ENCODE measurements around the gene MTMR4. TPM values are rescaled to one million over a fixed set of nuclear protein-coding genes. Genes with fewer than 3 reads are reported as not detected.

The MTMR4 gene
- total and polyA plus RNA-seq, 2 experiments from 2014 or later: 11.1 to 42.2 TPM

DNA sequence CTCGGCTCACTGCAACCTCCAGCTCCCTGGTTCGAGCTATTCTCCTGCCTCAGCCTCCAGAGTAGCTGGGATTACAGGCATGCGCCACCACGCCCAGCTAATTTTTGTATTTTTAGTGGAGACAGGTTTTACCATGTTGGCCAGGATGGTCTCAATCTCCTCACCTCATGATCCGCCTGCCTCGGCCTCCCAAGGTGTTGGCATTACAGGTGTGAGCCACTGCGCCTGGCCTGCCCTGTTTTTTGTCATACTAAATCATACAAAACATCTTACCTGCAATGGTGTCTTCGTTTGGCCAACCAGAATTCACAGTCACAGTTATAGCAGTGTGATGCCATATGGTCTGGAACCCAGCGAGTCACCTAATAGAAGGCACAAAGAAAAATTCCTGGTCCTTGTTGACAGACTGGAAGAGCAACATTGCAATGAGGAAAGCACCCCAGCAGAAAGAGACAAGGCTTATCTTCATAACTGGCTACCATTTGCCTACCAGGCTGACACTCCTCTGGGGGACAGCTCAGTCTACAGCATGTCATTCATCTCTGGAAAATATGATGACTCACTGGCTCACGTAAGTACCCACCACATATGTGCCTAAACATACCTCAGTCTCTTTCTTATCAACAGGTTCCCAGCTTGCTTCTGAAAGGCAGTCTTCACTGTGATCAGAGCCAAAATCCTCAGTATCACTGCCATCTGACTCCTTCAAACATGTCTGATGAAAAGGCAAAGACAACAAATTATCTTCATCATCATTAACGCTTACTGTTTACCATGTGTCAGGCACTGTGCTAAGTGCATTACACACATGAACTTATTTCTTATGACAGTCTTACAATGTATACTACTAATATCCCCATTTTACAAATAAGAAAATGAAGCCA, 22.0 kb downstream of the MTMR4 start:
- Histone ChIP-seq H3K27me3 (ENCODE audit: insufficient read depth) (peaks cover 7% of the 10 kb centered on the region), H2AFZ (no peak overlapping the region), H3K4me3 (no peak overlapping the region), H3K9me2 (ENCODE audit: insufficient read depth) (no peaks in the 10 kb centered on the region), H3K27ac (ENCODE audit: low read depth) (no peak overlapping the region), H3F3A (replicated peaks; ENCODE audit: low read depth) (0 out of 2 replicates have a peak, but pooled peaks cover 3% of the 10 kb centered on the region), H4K20me1 (replicated peaks; ENCODE audit: insufficient read depth) (peaks cover 10% of the 10 kb centered on the region), H3K36me3 (ENCODE audit: insufficient read depth) (peaks cover 60% of the 10 kb centered on the region), H3K4me2 (no peak overlapping the region), H3K79me2 (replicated peaks; ENCODE audit: insufficient read depth) (no peaks in the 10 kb centered on the region), H3K4me1 (ENCODE audit: insufficient read depth) (no peaks in the 10 kb centered on the region)
- ATAC-seq (no peak), DNase-seq (ENCODE audit: low spot score) (no peak)
- no peaks in the 10 kb centered on the region; the same call in 2 of the 3 replicates for H3K9me3 Mint-ChIP-seq
- no peak overlapping the region for H3K27ac Mint-ChIP-seq
- H3K4me3 Mint-ChIP-seq: no peak overlapping the region
- peaks cover 3% of the 10 kb centered on the region for H3K27me3 Mint-ChIP-seq (ENCODE audit: insufficient read depth, low read depth, poor library complexity)
- no peaks in the 10 kb centered on the region for H3K4me1 Mint-ChIP-seq
- peaks cover 77% of the 10 kb centered on the region for H3K36me3 Mint-ChIP-seq (ENCODE audit: low read depth)
- TF ChIP-seq, protein P1, sequence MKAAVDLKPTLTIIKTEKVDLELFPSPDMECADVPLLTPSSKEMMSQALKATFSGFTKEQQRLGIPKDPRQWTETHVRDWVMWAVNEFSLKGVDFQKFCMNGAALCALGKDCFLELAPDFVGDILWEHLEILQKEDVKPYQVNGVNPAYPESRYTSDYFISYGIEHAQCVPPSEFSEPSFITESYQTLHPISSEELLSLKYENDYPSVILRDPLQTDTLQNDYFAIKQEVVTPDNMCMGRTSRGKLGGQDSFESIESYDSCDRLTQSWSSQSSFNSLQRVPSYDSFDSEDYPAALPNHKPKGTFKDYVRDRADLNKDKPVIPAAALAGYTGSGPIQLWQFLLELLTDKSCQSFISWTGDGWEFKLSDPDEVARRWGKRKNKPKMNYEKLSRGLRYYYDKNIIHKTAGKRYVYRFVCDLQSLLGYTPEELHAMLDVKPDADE (IDR thresholded peaks at IDR 0.05): no peak
- no peak for TF ChIP-seq EZH2phosphoT487 (IDR thresholded peaks at IDR 0.05; ENCODE audit: unreplicated experiment)
- TF ChIP-seq, protein P2, sequence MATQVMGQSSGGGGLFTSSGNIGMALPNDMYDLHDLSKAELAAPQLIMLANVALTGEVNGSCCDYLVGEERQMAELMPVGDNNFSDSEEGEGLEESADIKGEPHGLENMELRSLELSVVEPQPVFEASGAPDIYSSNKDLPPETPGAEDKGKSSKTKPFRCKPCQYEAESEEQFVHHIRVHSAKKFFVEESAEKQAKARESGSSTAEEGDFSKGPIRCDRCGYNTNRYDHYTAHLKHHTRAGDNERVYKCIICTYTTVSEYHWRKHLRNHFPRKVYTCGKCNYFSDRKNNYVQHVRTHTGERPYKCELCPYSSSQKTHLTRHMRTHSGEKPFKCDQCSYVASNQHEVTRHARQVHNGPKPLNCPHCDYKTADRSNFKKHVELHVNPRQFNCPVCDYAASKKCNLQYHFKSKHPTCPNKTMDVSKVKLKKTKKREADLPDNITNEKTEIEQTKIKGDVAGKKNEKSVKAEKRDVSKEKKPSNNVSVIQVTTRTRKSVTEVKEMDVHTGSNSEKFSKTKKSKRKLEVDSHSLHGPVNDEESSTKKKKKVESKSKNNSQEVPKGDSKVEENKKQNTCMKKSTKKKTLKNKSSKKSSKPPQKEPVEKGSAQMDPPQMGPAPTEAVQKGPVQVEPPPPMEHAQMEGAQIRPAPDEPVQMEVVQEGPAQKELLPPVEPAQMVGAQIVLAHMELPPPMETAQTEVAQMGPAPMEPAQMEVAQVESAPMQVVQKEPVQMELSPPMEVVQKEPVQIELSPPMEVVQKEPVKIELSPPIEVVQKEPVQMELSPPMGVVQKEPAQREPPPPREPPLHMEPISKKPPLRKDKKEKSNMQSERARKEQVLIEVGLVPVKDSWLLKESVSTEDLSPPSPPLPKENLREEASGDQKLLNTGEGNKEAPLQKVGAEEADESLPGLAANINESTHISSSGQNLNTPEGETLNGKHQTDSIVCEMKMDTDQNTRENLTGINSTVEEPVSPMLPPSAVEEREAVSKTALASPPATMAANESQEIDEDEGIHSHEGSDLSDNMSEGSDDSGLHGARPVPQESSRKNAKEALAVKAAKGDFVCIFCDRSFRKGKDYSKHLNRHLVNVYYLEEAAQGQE (IDR thresholded peaks at IDR 0.05; ENCODE audit: unreplicated experiment): no peak
- TF ChIP-seq, protein P3, sequence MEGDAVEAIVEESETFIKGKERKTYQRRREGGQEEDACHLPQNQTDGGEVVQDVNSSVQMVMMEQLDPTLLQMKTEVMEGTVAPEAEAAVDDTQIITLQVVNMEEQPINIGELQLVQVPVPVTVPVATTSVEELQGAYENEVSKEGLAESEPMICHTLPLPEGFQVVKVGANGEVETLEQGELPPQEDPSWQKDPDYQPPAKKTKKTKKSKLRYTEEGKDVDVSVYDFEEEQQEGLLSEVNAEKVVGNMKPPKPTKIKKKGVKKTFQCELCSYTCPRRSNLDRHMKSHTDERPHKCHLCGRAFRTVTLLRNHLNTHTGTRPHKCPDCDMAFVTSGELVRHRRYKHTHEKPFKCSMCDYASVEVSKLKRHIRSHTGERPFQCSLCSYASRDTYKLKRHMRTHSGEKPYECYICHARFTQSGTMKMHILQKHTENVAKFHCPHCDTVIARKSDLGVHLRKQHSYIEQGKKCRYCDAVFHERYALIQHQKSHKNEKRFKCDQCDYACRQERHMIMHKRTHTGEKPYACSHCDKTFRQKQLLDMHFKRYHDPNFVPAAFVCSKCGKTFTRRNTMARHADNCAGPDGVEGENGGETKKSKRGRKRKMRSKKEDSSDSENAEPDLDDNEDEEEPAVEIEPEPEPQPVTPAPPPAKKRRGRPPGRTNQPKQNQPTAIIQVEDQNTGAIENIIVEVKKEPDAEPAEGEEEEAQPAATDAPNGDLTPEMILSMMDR (conservative IDR thresholded peaks at IDR 0.05; ENCODE audit: low read depth in 2 of 2): no peak
- TF ChIP-seq ZNF114 (CRISPR knock-in tag; IDR thresholded peaks at IDR 0.05): no peak
- TF ChIP-seq NANOG (IDR thresholded peaks at IDR 0.05; ENCODE audit: borderline replicate concordance): no peak
- TF ChIP-seq STAT1 (IDR thresholded peaks at IDR 0.05; ENCODE audit: unreplicated experiment): no peak
- no peak for TF ChIP-seq JUNB (IDR thresholded peaks at IDR 0.05; ENCODE audit: unreplicated experiment)

Measured in GM23338 (cell line).